GM19239 (cell line): ENCODE measurements around the gene RPL32.
"Not testable (repeated sequence)": the region's sequence is repeated elsewhere in the genome, so short reads cannot be mapped to it uniquely, and the experiment has no call there.

Experiments used
- DNase-seq: peaks from one replicate; pipeline ENCODE4 v3.0.0; 2011; ENCODE audit warnings: low spot score; ENCODE audit not compliant: insufficient read length
- FAIRE-seq: peaks from 2 replicates; lab custom pipeline; 2011; peaks lifted over from hg19 to GRCh38; lab: Jason Lieb, UNC

The RPL32 gene

DNA sequence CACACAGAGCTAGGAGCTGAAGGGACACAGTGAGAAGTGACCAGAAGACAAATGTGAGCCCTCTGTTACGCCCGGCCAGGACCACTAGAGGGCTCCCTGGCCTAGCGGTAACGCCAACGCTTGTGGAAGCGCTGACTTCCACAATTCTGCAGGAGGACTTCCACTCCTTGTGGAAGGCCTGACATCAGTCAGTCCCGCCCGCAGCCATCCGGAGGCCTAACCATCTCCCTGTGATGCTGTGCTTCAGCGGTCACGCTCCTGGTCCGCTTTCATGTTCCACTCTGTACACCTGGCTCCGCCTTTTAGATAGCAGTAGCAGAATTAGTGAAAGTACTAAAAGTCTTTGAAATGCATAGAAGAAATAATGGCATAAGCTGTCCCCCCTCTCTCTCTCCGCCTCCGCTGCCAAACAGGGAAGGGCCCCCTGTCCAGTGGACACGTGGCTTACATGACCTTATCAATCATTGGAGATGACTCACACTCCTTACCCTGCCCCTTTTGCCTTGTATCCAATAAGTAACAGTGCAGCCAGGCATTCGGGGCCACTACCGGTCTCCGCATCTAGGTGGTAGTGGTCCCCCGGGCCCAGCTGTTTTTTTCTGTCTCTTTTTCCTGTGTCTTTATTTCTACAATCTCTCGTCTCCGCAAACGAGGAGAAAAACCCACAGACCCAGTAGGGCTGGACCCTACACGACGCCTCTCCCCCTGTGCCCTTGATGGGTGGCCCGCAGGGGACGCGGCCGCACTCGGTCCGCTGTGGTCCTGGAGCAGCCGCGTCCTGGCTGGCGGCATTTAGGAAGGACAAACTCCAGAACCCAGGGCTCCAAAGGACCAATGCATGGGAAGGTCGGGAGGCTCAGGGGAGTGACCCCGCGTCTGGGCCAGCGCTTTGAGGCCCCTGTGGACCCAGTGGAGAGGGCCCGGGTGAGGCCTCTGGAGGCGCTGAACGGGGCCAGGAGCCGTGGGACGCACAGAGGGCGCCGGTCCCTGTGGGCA, 27.0 kb upstream of the RPL32 start:
- peak; percentile 86 for FAIRE-seq

DNA sequence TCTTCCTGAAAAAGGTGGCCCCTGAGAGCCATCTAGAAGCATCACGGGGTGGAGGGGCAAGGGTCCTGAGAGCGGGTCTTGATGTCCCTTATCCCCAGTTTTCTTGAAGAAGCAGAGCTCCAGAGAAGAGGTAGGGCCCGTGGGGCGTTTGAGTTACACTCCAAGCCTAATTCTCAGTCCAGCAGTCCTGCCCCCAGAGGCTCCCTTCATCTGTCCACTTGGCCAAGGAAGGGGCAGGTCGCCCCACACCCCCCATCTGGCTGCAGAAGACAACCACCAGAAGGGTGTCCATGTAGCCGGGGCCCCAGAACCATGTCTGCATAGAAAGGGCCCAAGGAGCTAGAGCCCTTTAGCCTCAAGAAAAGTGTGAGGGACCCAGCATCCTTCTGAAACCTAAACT, 25.5 kb upstream of the RPL32 start:
- no peak for FAIRE-seq

More for the DNA sequence above, 27.0 kb upstream of the RPL32 start:
- DNase-seq = peak; percentile 73

DNA sequence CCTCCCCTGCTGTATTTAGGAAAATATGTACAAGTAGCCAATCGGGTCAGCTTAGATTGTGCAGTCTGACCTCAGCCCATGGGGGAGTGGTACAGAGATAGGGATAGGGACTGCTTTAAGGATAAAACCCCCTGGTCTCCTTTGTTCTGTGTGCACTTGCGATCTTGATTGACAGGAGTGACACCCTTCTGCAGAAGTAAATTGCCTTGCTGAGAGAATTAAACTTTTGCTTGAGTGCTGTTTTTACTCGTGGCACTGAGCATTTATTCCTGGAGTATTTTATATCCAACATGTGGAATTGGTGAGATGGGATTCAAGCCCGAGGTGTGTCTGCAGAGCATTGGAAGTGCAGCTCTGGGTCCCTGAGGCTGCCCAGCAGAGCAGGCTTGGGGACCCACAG, 23.9 kb upstream of the RPL32 start:
- FAIRE-seq (no peak), DNase-seq (no peak)

More for the DNA sequence above, 25.5 kb upstream of the RPL32 start:
- no peak for DNase-seq

DNA sequence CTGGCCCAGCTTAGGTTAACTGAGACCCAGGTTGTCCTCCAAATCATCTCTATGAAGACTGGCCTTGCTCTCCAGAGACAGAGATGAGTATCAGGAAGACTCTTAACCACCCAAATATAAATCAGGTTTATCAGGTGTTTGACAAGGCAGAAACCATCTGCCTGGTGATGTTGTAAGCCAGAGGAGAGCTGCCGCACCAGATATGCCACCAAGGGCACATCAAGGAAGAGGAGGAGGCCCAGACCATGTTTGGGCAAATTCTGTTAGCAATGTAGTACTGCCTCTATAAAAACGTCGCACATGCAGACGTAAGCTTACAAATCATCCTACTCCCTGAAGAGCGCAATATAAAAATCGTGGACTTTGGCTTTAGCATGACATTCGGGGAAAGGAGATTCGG, 21.0 kb upstream of the RPL32 start:
- no peak for DNase-seq
- FAIRE-seq = no peak

DNA sequence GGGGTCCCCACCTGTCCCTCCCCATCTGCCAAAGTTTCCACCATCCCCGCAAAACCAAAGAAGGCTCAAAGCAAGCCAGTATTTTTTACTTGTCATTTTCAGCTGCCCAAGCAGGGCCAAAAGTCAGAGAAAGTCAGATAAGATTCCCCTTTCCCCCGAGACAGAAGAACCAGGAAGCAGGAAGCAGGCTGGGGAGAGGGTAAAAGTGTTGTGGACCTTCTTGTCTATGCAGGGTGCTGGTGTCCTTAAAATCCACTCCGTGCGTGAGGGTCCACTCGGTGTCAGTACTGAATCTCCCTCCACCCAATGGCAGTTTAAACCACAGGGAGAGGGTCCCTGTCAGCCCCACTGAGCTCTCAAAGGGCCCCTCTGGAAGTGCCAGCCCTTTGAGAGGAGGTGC, 20.2 kb upstream of the RPL32 start:
- DNase-seq (no peak), FAIRE-seq (no peak)

DNA sequence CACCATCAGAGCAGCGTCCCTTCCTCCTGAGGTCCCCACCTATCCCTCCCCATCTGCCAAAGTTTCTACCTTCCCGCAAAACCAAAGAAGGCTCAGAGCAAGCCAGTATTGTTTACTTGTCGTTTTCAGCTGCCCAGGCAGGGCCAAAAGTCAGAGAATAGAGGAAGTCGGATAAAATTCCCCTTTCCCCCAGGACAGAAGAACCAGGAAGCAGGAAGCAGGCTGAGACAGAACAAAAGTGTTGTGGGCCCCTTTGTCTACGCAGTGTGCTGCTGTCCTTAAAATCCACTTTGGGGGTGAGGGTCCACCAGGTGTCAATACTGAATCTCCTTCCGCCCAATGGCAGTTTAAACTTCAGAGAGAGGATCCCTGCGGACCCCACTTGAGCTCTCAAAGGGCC, 18.5 kb upstream of the RPL32 start:
- no peak for FAIRE-seq

DNA sequence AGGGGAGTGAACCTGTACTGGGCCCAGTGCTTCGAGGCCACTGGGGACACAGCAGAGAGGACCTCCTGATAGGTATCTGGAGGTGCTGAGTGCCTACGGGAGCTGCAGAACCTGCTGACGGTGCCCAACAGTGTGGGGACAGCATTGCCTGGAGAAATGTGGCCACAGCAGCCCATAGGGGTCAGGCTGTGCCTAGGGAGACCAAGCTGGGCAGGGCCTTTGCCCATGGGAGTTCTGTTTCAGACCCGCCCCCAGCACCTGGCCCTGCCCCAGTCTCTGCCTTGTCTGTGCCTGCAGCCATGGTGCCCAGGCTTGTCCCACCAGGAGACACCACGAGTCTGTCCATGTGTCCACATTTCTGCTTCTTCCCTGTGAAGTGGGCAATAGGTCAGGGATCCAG, 15.3 kb upstream of the RPL32 start:
- DNase-seq (no peak), FAIRE-seq (no peak)

More for the DNA sequence above, 18.5 kb upstream of the RPL32 start:
- DNase-seq = no peak

DNA sequence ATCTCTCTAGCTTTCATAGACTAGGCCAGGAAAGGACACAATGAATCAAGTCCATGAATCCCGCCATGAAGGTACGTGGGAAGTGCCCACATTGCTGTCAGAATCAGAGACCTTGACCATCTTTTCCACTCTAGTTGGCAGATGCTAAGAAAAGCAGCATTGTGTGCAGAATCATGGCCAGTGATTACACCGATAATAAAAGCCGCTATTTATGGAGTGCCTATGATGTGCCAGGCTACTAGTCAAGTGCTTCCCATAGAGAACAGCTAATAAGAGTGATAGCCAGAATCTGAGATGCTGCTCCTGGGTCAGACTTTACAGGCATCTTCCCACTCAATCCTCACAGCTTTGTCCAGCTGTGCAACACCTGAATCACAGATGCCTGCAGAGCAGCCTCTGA, 13.2 kb upstream of the RPL32 start:
- FAIRE-seq = no peak

DNA sequence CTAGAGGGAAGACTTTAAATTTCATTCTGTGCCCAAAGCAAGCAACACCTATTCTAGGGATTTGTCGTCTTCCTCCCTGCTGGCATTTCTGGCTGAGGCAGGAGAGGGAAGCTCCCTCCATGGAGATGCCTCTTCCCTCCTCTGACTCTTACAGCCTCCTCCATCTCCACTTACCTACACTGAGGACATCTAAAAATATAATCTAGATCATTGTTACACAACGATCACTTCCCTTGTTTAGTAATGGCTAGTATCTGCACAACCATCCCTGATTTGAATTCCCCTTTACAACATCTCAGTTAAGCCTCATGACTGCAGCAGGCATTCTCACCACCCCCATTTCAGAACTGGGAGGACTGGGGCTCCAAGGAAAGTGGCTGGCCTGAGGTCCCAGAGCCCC, 12.5 kb upstream of the RPL32 start:
- not testable (repeated sequence) for FAIRE-seq, DNase-seq

More for the DNA sequence above, 13.2 kb upstream of the RPL32 start:
- no peak for DNase-seq

DNA sequence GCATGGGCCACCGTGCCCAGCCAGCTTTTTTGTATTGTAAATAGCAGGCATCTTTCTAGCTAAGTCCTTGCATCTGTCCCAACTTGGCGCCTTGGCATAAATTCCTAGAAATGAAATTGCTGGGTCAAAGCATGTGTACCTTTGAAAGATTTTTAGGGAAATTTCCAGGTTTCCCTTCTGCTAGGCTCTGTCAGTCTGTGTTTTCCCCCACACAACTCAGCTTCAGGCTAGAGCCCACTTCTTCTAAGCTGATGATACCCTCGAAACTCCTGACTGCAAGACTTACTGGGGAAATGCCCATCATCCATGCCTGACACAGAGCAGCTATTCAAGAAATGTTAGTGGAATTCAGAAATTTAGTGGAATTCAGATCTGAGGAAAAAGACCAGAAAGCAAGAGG, 10.8 kb upstream of the RPL32 start:
- DNase-seq = no peak
- FAIRE-seq = no peak

DNA sequence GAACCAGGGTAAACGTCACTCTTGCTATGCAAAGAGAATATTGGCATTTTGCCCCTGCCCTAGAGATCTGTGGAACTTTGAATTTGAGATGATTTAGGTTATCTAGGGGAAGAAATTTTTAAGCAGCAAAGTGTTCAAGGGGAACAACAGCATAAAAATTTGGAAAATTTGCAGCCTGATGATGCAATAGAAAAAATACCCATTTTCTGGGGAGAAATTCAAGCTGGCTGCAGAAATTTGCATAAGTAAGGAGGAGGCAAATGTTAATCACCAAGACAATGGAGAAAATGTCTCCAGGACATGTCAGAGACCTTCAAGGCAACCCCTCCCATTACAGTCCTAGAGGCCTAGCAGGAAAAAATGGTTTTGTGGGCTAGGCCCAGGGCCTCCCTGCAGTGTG, 4.4 kb upstream of the RPL32 start:
- DNase-seq (no peak), FAIRE-seq (no peak)

DNA sequence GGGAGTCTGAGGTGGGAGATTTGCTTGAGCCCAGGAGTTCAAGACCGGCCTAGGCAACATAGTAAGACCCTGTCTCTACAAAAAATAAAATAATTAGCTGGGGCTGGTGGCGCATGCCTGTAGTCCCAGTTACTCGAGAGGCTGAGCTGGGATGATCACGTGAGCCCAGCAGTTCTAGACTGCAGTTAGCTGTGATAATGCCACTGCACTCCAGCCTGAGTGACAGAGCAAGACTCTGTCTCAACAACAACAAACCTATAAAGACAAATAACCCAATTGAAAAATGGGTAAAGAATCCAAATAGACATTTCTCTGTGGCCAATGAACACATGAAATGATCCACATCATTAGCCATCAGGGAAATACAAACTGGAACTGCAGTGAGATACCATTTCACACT, 1.1 kb upstream of the RPL32 start:
- no peak for FAIRE-seq
- no peak for DNase-seq

DNA sequence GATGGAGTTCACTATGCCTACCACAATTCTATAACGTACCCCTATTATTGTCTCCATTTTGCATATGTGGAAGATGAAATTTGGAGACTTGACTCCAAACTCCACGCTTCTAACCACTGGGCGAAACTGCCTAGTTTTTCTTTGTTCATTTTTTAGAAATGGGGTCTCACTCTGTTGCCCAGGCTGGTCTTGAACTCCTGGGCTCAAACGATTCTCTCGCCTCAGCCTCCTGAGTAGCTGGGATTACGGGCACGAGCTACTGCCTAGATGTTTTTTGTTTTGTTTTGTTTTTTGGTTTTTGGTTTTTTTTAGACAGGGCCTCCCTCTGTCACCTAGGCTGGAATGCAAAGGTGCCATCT, 584 bp upstream of the RPL32 start:
- FAIRE-seq = no peak
- DNase-seq = no peak

DNA sequence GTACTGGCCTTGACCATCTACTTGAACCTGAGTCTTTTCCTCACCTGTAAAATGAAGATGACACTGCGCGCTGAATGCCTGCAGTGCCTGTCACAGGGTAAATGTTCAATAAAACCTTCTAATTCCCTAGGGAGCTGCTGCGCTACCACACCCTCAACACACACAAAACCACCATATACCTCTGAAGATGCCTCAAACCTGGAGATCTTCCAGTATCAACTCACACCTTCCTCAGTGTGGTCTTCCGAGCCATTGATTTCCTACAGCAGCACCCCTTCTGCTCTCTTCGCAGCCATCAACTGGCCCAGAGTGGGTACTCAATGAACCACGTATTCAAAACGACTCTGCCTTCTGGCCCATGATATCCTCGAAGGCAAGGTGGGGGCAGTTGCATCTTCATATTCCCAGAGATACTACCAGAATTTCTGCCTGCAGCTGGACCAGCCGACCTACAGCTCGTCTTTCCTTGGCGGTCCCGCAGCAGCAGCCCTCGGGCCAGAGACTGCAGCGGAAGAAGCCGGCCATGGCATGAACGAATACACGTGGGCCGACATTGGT, 695 bp downstream of the RPL32 start:
- FAIRE-seq (no peak), DNase-seq (peak; percentile 16)

DNA sequence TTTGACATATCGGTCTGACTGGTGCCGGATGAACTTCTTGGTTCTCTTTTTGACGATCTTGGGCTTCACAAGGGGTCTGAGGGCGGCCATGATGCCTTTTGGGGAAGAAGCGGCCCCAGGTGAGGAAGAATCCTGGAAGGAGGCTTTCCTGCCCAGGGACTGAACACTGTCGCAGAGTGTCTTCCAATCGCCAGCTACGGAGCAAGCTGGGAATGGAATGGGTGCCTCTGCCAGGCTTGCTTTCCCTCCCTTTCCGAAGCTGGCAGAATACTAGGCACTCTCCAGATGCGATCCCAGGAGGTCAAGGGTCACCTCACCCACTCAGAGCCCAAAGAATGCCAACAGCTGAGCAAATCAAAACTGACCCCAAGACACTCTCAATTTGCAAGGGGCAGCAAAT, 1.2 kb downstream of the RPL32 start:
- FAIRE-seq, DNase-seq: not testable (repeated sequence)

DNA sequence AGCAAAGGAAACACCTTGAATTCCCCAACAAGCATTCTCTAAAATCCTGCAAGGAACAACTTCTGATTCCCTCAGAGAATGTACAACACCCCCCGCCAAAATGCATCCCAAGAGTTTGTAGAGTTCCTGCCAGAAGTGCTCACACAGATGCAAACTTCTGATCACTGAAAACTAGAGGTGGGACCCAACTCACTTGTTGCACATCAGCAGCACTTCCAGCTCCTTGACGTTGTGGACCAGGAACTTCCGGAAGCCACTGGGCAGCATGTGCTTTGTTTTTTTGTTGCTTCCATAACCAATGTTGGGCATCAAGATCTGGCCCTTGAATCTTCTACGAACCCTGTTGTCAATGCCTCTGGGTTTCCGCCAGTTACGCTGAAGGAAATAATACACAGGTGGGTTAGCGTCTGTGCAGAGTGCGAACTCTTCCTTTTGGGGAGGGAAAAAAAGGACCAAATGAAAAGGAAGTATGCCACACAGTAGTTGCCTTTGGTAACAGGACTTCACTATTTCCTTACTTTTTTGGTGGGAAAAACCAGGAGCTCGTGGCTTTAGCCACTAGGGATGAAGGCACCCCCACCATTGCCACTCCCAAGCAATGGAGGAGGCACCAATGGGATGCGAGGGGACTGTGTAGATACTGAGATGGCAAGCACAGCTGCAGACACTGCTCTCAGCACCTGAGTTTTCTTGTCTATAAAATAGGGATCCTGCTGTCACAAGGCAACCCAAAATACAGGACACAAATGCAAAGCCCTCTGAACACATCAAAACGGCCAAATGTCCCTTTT, 2.0 kb downstream of the RPL32 start:
- FAIRE-seq (no peak), DNase-seq (no peak)

DNA sequence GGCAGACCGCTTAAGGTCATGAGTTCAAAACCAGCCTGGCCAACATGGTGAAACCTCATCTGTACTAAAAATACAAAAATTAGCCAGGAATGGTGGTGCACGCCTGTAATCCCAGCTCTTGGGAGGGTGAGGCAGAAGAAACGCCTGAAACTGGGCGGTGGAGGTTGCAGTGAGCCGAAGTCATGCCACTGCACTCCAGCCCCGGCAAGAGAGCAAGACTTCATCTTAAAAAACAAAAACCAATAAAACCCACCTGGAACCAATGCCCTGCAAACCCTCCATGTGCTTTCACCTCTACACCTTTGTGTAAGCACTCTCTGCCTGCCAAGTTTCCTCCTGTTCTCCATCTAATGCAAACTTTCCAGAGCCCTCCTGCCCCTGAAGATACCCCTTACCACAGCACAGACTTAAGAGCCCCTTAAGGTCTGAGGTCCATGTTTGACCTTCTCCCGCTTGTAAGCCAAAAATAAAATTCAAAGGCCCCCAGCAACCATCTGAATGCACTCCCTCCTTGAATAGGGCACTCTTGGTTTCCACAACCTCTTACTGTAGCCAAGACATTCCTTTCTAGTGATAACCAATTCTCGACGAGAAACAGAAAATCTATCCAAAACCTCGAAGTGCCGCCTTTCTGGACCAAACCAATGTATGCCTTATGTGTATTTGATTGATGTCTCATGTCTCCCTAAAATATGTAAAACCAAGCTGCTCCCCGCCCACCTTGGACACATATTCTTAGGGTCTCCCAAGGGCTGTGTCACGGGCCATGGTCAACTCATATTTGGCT, 3.0 kb downstream of the RPL32 start:
- no peak for FAIRE-seq
- DNase-seq = no peak

DNA sequence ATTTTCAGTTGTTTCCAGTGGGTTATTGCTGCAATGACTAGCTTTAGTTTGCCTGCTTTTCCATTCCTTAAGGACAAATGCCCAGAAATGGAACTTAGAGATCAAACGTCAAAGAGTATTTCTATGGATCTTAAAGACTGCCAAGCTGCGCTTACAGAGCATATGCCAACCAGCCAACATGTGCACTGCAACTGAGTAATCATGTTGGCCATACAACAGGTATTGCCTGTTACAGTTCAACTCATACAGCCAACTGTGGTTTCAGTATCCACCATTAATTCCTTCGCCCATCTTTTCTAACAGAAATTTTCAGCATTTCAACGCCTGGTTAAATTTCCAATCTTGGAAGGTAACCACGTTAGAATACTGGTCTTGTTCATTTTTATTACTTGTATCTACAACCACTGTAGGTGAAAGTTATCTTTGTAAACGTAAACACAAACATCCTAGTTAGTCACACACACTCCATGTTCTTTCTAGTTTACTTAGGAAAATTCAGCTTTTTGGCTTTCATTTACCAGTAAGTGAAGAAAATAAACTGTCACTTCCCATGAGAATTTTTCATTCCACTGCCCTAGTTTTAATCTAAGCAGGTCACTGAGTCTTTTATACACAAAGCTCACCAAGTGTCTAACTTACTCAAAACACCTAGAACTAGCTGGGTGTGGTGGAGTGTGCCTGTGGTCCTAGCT, 3.9 kb downstream of the RPL32 start:
- DNase-seq = no peak
- FAIRE-seq = no peak

DNA sequence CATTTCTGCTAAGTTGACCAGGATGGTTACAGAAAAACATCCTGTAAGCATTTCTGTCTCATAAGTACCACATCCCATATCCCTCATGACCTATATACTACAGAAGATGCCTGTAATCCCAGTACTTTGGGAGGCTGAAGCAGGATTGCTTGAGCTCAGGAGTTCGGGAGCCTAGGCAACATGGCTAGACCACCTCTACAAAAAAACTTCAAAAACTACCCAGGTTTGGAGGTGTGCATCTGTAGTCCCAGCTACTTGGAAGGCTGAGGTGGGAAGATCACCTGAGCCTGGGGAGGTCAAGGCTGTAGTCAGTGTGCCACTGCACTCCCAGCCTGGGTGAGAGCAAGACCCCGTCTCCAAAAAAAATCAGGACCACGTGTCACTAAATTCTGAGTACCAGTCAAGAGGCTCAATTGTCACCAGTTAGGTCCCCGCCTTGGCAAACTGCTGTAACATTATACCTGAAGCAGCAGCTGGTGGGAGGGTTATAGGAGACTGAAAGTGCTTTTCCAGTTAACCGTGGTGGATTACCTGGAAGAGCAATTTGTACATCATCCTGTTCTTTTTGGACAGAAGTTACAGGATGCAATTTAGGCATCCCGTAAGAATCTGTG, 6.2 kb downstream of the RPL32 start:
- FAIRE-seq (no peak), DNase-seq (no peak)
